ENCODE results near the gene CRABP1.

- TF ChIP-seq POLR2A (IDR thresholded peaks at IDR 0.05; ENCODE audit: low read depth, low read length) (no peak), POLR2AphosphoS5 (IDR thresholded peaks at IDR 0.05; ENCODE audit: low read depth, low read length) (no peak), SPI1 (IDR thresholded peaks at IDR 0.05; ENCODE audit: low read depth, low read length) (no peak), TAF1 (IDR thresholded peaks at IDR 0.05; ENCODE audit: low read depth, low read length) (no peak), PAX5 (IDR thresholded peaks at IDR 0.05; ENCODE audit: insufficient read depth, low read length, severe bottlenecking) (no peak), POU2F2 (IDR thresholded peaks at IDR 0.05; ENCODE audit: low read depth, low read length) (no peak)
Measured at GRCh38 chr15:78314181-78314581, 26.0 kb upstream of the CRABP1 start.

Measured in GM12891 (cell line).